Measurements from ENCODE around the gene TBC1D2.

TBC1D2 gene

DNA sequence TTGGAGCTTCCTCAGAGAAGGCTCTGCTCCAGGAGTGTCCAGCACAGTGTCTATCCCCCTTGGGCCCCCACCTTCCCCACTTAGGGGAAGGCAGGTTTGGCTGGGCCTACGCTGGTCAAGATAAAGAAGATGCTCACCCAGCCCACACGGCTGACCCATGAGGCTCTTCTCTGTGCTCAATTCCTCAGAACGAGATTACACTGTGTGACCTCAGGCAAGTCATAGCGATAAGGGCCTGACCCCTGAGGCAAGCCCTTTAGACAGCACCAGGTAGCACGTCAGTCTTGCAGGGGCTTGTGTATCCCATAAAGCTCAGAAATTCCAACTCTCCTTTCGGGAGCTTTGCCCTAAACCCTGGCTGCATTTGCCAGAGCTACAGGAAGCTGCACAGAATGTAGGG is 95.7 kb downstream of the TBC1D2 start:
- DNase-seq: no peak

DNA sequence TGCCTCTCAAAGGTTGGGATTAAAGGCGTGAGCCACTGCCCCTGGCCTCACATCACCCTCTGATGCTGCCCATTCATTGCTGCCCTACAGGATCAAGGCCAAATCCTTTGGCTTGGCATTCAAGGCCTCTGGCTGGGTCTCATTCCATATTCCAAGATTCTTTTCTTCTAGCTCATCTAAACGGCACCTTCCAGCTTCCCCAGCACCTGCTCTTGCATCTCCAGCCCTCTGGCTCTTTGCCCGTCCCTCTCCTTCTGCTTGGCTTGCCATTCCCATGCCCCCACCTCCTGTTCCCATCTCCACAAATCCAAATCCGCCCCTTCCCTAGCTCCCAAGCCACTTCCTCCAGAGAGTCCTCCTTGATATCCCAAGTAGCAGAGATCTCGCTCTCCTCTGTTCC is 96.1 kb downstream of the TBC1D2 start:
- no peak for DNase-seq

DNA sequence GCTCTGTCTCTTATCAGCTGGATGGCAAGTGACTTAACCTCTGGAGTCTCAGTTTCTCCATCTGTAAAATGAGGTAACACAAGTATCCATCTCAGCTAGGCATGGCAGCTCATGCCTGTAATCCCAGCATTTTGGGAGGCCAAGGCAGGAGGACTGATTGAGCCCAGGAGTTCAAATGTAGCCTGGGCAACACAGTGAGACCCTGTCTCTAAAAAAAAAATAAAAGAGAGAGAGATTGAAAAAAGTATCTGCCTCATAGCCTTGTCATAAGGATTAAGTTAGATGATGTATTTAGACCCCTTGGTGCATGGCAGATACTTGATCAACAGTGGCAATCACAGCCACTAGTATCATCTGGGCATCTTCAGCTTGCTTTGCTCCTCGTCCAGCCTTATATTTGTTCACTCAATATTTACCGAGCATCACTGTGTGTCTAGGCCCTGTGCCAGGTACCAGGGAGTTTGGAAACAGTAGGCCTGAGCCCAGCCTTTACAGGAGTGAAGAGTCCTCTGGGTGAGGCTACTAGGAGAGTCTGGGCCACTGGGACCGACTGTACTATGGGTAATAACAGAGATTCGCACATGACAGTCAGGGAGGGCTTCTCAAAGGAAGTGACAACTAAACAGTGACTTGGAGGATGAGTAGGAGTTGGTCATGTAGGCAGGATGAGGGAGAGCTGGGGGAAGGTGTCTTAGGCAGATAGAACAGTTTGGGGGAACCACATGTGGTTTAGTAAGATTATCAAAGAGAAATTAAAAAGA is 97.2 kb downstream of the TBC1D2 start:
- no peak for DNase-seq

DNA sequence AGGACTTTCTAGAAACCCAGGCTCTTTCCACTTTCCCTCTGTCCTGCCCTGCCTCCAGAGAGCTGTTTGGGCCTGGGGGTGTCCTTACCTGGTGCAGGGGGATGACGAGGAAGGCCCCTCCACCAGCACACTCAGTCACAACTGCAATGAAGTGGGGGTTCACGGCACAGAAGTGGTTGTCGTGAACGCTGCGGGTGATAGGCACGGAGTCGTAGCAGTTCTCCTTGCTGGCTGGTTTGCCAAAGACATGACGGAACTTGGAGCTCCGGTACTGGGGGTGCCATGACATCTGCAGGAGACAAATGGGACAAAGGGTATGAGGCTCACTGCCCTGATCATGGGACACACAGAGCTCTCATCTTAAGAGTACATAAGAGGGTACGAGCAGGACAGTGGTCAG is 98.1 kb downstream of the TBC1D2 start:
- no peak for DNase-seq

DNA sequence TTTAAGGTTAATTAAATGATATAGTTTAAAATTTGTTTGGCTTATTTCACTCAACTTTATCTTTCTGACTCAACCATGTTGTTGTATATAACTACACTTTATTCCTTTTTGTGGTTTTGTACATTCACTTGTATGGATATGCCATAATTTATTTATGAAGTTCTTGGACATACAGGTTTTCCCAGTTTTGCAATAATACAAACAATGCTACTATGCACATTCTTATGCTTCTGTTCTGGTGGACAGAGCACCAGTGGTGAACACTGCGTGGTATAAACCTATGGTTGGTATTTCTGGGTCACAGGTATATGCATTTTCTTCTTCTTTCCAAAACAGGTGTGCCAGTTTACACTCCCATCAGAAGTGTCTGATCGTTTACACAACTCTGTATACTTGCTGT is 100.8 kb downstream of the TBC1D2 start:
- DNase-seq: no peak

DNA sequence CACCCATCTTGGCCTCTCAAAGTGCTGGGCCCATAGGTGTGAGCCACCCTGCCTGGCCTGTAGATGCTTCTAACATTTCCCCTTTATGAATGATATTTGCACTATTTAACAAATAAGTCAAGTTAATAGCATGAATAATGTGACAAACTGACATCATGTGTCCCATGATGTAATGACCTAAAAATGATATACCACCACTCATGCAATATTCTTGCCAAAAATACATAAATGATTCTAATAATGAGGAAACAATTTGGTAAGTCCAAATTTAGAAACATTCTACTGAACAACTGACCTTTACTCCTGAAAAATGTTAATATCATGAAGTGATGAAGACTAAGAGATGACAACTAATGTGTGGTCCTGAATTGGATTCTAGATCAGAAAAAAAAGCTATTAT is 102.9 kb downstream of the TBC1D2 start:
- DNase-seq: no peak

DNA sequence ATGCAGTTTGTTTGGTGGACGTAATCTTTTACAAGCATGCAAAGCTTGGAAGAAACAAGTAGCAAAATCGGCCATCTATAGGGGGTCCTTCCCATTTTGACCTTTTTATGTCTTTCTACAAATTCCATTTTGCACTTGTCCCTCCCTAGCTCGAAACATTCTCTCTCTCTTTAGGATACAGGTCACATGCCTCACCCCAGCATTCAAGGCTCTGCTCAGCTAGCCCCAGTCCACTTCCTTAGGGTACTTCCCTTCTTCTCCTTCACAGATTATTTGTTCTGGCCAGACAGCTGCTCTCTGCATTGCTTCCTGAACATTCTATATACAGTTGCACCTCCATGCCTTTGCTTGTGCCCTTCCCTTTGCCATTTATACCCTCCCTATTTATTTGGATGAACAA is 104.7 kb downstream of the TBC1D2 start:
- DNase-seq: no peak

- no peak for DNase-seq
Measured at GRCh38 chr9:98150164-98150563, 105.3 kb downstream of the TBC1D2 start.

- no peak for DNase-seq
Measured at GRCh38 chr9:98149422-98149821, 106.0 kb downstream of the TBC1D2 start.

Data from cerebellar nuclear complex (tissue), 1 donor.